ENCODE results near the gene GCK.

- TF ChIP-seq MAX (IDR thresholded peaks at IDR 0.05) (no peak), REST (IDR thresholded peaks at IDR 0.05; ENCODE audit: low read depth) (no peak), EGR1 (IDR thresholded peaks at IDR 0.05) (no peak), CEBPB (IDR thresholded peaks at IDR 0.05) (no peak), ZBTB7A (IDR thresholded peaks at IDR 0.05; ENCODE audit: low read depth) (no peak), FOXM1 (IDR thresholded peaks at IDR 0.05; ENCODE audit: borderline replicate concordance, low read depth) (no peak), YY1 (IDR thresholded peaks at IDR 0.05; ENCODE audit: low read depth) (no peak), TAF1 (IDR thresholded peaks at IDR 0.05; ENCODE audit: low read depth) (no peak), CREB1 (IDR thresholded peaks at IDR 0.05; ENCODE audit: low read depth) (no peak), RAD21 (IDR thresholded peaks at IDR 0.05; ENCODE audit: low read depth) (no peak), EP300 (IDR thresholded peaks at IDR 0.05; ENCODE audit: borderline replicate concordance) (no peak), USF1 (IDR thresholded peaks at IDR 0.05) (no peak), TEAD4 (IDR thresholded peaks at IDR 0.05) (no peak)
These were observed 64.4 kb downstream of the GCK start for GRCh38 chr7:44124822-44125202.
